HG03103 (cell line): ENCODE data around the gene PAXIP1.

Source experiments
- ATAC-seq: cut with Tn5 transposase; IDR thresholded peaks from one replicate; pipeline ENCODE4 v1.9.1; 2021; ENCODE audit warnings: low read depth; ENCODE audit not compliant: unreplicated experiment

Gene PAXIP1

DNA sequence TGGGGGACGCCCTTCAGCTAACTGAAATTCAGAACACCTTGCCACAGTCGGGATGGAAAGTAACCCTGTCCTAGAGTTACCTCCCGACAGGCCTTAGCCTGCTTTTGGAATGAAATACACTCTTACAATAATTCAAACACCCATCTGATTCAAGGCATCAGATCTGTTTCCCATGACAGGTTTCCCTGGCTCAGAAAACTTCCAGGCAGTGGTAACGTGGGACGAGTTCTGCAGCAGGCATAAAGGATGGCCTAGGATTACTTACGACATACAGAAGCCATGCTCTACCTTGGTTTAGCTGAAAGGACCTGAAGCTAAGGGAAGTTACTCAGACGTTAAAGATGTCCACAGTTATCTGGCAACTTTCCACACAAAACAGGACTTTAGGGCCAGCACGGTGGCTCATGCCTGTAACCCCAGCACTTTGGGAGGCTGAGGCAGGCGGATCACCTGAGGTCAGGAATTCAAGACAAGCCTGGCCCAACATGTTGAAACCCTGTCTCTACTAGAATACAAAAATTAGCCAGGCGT lies 5.0 kb downstream of the PAXIP1 start:
- no peak for ATAC-seq

DNA sequence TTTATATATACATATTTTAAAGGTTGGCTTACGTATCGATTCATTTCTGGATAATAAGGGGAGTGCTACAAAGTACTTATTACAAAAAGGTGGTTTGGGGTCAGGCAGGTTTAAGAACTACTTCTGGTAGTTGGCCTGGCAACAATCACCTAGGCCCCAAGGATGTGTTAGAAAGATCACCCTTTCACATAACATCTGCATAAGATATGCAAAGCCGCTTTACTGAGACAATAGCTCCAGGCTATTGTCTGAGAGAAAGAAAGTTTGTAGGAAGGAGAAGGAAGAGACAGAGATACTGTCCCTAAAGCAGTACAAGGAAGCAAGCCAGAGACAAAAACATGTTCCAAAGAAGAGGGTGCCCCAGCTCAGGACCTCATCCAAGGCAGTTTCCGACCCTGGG lies 6.2 kb downstream of the PAXIP1 start:
- ATAC-seq, result no peak

DNA sequence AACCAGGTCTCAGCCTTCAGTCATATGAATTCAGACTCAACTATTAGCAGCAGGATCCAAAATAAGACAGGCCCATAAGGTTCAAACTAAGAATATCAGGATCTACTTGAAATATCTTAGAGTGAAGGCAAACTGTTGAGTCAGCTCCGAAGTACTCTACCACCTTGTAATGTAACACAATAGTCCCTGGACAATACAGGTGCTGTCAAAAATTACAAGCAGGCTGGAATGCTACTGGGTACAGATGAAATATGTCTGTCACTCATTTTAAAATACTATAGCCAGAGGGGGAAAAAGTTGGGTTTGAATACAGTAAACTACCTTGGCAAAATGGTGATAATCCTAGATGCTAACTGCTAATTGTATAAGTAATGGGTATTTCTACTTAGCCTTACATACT lies 6.8 kb downstream of the PAXIP1 start:
- ATAC-seq, result no peak

DNA sequence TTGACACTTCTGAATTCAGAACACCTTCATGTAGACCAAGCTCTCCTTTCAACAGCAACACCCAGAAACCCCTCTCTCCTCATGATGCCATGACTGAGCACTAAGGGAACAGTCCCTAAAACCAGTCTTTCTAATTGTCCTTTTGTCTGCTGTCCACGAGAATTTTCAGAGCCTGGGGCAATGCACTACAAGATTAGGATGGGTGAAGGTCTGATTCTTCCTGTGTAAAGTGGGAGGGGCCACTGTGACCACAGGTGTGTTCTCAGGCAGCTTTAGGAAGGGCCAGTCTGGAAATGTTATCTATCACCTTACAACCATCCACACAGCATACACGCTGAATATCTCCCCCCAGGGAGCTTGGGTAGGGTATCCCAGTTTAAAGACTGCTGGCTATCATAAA lies 7.9 kb downstream of the PAXIP1 start:
- no peak for ATAC-seq

DNA sequence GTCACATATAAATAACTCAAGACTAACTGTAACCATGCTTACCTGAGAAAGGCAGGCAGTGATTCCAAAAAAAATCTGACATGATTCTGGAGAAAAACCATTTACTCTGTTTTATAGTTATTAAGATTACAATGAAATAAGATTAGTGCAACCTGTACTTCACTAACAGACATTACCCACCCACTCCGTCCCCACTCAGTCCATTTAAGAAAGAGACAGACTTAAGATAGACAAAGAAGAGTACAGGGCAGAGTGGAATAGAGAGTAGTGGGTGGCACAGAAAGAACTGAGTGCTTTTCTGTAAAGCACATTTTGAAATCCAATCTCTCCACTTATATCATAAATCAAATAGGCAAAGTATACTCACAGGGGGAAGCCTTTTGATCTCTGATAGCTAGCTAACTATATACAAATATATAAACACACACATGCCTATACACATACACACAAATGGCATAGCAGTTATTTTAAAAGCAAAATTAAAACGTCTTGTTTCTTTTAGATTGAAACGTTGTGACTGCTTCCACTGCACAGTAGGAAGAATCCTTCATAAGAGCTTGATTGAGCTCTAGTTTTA lies 11.9 kb downstream of the PAXIP1 start:
- no peak for ATAC-seq

DNA sequence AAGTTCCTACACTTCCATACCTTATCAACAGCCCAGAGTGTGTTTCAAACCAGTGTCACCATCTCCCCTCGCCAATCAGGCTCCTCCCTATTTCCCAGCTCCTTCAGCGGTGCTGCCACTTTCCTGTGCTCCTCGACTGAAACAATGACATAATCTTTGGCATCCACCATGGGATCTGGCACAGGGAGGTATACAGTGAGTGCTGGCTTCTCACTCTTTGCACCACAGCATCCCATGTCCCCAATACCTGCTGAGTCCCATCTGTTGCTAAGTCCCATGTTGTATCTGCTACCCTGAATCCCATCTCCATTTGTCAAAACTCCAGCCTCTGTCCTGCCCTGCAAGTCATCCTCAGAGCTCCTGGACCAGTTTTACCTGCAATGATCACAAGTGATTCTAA lies 15.4 kb downstream of the PAXIP1 start:
- ATAC-seq, result no peak

DNA sequence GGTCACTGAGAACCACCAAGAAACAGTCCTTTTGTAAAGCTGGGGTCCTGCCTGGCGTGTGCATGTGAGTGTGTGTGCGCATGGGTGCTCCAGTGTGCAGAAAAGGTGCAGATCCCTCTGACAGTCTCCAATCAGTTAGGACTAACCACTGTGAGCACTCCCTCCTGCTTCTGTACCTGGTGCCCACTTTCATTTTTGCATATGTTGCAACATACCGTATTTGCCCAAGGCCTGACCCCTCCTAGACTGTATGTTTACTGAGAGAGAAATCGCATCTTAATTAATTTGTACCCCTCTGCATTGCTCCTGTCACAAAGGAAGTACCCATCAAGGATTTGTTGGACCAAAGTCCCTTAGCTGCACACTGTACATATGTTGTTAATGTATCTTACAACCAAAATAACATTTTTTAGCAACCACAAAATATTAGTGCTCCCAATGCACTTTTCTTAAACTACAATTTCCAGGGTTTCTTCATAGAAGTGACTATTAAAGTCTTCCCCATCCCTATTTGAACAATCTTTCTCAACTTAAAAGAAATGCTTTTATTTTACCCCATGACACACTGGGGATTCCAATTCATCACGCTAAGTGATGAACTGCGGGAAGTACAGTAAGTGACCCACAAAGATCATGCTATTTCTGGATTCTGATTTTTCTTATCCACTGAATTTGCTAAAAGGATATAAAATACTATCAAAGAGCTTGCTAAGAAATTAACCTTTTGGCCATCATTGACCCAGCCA lies 16.6 kb downstream of the PAXIP1 start:
- no peak for ATAC-seq

DNA sequence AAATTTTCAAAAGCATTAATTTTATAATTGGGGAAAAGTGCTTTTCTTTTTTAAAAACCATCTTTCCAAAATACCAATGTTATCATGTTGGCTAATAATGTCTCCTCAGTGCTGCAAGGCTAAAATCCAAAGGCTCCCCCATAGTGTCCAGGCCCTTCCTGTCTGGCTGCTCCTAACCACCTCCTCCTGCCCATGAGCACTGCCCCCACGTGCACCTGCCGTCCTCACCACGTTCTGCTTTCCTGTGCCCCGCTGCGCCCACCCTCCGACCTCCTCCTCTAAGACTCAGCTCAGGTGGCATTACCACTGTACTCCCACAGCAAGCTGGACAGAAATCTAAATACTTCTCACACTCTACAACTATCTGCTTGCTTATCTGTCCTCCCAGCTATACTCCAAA lies 17.7 kb downstream of the PAXIP1 start:
- ATAC-seq, result no peak

DNA sequence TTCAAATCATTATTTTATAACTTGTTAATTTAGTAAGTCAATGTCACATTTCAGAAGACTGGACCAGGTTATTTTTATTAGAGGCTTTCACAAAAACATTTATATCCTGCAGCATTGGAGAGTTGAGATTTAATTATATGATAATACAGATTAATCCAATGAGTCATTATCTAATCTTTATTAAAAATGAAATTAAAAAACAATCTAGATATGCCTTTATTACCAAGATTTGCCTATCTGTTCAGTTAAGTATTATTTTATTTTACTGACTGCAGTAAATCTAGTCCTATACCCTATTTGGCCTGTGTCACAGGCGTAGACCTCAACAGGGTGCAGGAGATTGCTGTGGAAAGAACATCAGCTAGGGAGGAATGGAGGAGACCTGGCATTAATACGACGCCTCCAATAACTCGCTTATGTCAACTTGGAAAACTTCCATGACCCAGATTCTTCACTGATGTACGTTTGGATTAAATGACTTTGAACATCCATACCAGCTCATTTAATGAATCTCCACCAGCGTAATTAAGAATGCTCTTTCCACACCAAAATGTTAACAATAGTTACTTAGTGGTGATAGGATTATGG lies 18.2 kb downstream of the PAXIP1 start:
- no peak for ATAC-seq

DNA sequence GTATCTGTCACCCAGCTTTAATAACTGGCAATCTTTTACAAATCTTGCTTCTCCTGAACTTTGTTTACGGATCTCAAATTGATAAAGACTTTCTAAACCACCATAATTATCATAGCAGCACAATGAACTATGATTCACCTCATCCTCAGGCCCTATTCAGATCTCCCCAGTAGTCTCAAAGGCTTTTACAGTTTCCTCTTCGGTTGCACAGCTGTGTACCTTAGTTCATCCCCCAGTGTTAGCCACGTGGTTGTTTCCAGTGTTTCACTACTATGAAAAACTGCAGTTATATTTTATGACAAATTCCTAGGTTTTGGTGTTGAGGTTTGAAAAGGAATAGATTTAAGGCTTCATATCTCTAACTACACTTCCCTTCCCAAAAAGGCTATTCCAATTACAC lies 24.9 kb downstream of the PAXIP1 start:
- no peak for ATAC-seq

DNA sequence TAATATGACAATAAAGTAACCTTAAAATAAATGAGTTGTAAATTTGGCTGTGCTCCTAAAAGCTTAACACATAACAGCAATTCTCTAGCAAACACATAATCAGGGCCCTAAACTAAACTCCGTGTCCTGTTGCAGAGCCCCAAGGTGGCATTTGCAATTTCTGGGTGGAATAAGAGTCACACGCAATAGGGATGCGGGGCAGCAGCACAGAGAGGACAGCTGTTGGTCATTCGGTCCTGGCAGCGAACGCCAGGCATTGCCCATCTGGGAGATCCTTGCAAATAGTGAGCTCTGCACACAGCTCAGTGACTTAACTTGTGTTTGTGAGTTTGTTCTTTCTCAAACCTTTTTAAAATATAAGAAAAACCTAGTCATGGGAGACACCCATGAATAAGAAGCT lies 25.7 kb downstream of the PAXIP1 start:
- ATAC-seq, result no peak

DNA sequence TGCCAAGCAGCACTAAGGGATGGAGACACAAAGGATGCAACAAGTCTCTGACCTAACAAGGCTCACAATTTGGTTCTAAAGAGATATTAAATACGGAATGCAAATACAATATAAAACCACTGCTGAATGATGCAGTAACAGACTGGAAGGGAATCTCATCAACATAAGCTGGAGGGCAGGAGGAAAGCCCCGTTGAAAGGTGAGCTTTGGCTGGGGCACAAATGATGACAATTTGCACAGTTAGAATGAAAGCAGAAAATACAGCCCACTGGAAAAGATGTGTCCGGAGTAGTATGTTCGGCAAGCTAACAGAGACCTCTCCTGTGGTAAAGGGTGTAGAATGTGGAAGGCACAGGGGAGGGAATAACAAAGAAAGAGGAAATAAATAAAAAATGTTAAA lies 26.1 kb downstream of the PAXIP1 start:
- ATAC-seq, result no peak

DNA sequence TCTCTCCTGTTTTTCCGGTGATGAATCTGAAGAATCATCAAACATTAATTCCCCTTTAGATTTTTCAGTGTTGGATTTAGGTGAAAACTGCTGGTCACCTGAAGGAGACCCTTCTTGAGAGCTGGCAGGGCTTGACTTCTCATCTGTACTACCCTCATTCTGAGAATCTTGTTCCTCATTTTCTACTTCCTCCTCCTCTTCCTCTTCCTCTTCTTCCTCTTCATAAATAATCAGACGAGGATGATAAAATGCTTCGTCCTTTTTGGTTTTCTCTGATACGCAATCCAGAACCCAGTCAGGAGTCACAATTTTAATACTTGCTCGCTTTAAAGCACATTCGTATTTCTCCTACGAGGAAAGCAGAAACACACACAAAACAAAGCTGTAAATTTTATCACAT lies 26.9 kb downstream of the PAXIP1 start:
- no peak for ATAC-seq

DNA sequence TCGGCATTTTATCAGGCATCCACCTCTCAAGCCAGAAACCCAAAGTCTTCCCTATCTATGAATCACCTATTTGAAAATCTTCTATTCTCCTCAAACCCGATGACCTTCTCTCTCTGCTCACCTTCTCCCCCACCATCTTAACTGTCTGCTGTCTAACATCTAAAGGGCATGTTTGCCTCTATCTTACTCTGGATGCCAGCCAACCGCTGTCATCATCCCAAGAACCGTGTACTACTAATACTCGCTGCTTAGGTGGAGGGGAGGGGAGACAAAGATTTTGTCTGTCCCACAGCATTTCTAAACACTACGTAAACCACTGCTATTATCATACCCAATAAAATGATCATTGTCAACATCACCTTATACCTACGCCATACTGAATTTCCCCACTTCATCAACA lies 29.5 kb downstream of the PAXIP1 start:
- ATAC-seq, result no peak

DNA sequence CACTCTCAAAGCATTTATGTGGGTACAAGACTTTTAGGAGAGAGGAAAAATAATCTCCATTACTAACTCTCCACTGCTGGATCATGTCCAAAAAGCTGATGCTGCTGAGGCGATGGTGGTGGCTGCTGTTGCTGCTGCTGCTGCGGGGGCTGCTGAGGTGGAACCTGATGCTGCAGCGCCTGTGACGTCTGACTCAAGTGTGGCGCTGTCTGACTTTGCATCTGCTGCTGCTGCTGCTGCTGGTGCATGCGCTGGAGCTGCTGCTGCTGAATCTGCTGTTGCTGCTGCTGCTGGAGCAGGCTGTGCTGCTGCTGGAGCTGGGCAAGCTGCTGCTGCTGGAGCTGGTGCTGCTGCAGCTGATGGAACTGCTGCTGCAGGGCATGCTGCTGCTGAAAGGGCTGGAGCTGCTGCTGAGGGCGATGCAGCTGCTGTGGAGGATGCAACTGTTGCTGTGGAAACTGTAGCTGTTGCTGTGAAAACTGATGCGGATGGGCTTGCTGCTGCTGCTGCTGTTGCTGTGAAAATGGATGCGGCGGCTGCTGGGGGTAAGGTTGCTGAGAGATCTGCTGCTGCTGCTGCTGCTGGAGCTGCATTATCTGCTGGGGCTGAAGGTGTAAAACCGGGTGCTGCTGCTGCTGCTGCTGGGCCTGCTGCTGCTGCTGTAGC lies 34.5 kb downstream of the PAXIP1 start:
- ATAC-seq, result no peak

DNA sequence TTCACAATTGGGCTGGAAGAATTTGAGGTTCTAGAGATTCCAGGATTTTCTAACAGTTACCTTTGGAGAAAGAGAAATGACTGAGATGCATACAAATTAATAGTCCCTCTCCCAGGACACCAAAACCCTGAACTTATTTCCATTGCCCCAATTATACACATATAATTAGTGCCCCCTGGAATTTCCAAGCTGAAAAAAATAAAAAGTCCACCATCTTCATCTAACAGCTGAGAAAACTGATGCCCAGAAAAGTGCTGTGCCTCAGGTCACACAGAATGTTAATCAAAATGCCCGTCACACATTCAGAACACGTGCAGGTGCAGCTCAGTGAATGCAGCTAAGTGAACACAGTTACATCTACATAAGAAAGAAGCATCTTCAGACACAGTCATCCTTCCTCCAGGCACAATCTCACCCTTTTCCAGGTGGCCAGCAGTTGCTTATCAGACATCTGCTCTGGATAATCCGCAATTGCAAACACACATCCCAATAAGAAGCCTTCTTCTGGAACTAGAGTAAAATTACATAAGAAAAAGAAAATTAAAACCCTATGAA lies 35.4 kb downstream of the PAXIP1 start:
- ATAC-seq, result no peak

DNA sequence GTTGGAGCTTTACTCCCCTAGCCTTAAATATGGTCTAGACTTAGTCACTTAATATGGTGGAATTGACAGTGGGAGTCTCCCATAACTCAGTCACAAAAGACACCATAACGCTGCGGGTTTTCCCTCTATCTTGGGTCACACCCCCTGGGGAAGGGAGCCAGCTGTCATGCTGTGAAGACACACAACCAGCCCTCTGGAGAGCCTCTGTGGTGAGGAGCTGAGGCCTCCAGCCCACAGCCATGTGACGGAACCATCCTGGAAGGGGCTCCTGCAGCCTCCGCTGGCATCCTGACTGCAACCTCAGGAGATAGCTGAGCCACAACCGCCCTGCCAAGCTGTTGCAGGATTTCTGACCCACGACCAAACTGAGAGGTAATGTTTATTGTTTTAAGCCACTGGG lies 37.9 kb downstream of the PAXIP1 start:
- no peak for ATAC-seq

DNA sequence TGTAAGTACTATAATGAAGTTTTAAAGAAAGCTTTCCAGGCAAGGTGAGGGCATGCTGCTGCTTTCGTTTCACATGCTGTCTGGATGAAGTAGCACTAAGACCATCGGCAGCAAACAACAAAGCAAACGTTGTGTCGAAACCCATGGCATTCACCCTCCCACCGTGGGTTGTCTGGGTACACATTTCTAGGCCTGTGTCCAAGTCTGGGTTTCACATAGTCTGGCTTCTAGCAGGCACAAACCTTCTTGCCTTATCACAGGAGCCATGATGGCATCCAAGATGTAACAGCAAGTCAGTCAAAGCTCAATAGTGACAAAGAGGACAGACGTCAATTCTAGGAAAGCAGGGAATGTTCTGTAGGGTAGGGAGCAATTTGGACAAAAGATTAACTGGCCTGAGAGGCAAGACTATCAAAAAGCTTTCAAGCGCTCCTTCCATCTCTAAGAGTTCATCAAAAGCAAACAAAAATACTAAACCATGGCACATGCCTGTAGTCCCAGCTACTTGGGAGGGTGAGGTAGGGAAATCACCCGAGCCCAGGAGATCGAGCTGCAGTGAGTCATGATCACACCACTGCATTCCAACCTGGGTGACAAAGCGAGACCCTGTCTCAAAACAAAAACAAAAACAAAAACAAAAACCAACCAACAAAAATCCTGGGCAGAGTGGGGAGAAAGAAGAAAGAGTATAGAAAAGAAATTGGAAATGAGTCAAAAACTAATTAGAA lies 42.7 kb downstream of the PAXIP1 start:
- no peak for ATAC-seq

DNA sequence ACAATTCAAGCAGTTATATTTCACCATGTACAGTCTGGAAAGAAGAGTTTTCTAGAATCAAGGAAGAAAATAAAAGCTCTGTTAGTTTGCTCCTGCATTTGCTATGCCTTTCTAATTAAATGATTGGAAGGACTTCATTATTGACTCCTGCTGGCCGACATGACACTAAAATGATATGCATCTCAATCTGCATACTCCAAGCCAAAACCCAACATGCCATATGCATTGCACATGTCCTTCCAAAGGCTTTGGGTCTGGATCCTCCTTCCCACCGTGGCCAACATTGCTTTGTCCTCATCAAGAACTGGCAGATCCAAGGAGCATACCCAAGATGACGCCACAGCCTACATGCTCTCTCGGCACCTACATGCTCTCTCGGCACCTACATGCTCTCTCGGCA lies 46.5 kb downstream of the PAXIP1 start:
- no peak for ATAC-seq

DNA sequence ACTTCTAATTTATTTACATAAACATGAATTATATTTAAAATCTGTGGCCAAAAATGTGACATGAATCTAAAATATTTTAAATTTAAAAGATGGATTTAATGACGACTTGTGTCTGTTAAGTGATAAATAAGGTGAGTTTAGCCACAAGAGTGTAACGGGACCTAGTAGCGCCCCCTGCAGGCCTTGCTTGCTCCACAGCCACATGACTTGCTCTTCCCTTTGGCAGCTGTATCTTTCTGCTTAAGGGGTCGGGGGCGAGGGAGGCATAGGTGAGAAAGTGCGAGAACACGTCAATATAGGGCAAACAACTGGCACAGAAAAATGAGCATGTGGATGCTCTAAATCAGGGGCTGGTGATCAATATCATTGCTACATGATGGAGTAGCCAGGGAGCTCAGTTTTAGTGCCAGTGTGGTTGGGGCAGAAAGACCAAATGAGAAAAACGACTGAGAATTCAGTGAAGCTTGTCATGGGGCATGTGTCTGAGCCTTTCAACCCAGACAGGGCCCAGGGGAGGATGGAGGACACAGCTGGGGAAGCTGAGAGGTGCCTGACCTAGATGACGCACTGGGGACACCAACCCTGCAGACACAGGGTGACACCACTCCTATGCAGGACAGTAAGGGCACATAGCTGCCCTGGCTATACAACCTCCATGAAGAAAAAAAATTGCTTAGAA lies 49.8 kb downstream of the PAXIP1 start:
- ATAC-seq, result peak; percentile 70
